Prostate gland (tissue), 2 donors: ENCODE data around the gene SLC36A2.

Experiments
- POLR2A ChIP-seq: fragments of 450-650 bp; IDR thresholded peaks from one replicate; pipeline ENCODE4 v1.6.1; 2016; ENCODE audit warnings: antibody characterized with exemption, mild to moderate bottlenecking
- POLR2AphosphoS5 ChIP-seq: sonication (generic); formaldehyde crosslinking; IDR thresholded peaks from one replicate; pipeline ENCODE4 v1.6.1; 2017; ENCODE audit warnings: antibody characterized with exemption
- TF ChIP-seq, protein P1 (sequence below), 4 experiments: fragments of 200-600 bp in 2 of 4; fragments of 450-650 bp in 2 of 4; sonication (generic) in 2 of 4; IDR thresholded peaks; 1 replicate in 3 of 4; 2 replicates in 1 of 4; pipeline ENCODE4 v1.5.1; 2016 to 2019; ENCODE audit warnings: antibody characterized with exemption in 4 of 4, mild to moderate bottlenecking in 2 of 4, moderate library complexity in 2 of 4

DNA sequence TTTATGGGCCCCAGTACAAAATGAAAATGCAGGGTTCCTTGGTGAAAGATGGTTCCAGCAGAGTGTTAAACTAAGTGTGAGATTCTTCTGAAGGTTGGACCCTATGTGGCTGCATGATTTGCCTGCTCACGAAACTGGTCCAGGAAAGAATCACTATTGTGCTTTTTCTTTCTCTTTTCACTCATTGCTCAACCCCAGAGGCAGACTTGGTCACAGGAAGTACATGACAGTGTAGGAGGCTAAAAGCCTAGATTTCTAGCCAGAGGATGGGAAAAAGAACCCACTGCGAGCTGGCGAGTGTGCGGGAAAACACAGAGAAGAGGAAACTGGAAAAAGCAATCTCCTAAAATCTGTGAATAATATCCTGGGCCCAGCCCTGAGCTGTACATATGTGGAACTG, 18.6 kb downstream of the SLC36A2 start:
- TF ChIP-seq, protein P1, sequence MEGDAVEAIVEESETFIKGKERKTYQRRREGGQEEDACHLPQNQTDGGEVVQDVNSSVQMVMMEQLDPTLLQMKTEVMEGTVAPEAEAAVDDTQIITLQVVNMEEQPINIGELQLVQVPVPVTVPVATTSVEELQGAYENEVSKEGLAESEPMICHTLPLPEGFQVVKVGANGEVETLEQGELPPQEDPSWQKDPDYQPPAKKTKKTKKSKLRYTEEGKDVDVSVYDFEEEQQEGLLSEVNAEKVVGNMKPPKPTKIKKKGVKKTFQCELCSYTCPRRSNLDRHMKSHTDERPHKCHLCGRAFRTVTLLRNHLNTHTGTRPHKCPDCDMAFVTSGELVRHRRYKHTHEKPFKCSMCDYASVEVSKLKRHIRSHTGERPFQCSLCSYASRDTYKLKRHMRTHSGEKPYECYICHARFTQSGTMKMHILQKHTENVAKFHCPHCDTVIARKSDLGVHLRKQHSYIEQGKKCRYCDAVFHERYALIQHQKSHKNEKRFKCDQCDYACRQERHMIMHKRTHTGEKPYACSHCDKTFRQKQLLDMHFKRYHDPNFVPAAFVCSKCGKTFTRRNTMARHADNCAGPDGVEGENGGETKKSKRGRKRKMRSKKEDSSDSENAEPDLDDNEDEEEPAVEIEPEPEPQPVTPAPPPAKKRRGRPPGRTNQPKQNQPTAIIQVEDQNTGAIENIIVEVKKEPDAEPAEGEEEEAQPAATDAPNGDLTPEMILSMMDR (IDR thresholded peaks at IDR 0.05), result no peak
- TF ChIP-seq POLR2A (no peak), POLR2AphosphoS5 (no peak)
